Cerebellar nuclear complex (tissue), 1 donor: ENCODE measurements around the gene AHNAK.
"Not testable (repeated sequence)": the region's sequence is repeated elsewhere in the genome, so short reads cannot be mapped to it uniquely, and the experiment has no call there.

ENCODE experiments used
- DNase-seq, 2 experiments: peaks; one replicate each; lab custom pipeline; 2025; lab: John Stamatoyannopoulos, UW

Gene AHNAK

DNA sequence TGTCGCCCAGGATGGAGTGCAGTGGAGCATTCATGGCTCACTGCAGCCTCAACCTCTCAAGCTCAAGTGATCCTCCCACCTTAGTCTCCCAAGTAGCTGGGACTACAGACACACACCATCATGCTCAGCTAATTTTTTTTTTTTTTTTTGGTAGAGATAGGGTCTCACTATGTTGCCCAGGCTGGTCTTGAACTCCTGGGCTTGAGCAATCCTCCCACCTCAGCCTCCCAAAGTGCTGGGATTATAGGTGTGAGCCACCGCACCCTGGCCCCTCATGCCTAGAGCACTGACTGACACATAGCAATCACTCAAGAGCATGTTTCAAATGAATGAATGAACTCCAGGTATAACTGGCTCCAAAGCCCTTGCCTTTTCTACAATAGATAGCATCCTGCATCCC is 3.9 kb upstream of the AHNAK start:
- not testable (repeated sequence) for DNase-seq

DNA sequence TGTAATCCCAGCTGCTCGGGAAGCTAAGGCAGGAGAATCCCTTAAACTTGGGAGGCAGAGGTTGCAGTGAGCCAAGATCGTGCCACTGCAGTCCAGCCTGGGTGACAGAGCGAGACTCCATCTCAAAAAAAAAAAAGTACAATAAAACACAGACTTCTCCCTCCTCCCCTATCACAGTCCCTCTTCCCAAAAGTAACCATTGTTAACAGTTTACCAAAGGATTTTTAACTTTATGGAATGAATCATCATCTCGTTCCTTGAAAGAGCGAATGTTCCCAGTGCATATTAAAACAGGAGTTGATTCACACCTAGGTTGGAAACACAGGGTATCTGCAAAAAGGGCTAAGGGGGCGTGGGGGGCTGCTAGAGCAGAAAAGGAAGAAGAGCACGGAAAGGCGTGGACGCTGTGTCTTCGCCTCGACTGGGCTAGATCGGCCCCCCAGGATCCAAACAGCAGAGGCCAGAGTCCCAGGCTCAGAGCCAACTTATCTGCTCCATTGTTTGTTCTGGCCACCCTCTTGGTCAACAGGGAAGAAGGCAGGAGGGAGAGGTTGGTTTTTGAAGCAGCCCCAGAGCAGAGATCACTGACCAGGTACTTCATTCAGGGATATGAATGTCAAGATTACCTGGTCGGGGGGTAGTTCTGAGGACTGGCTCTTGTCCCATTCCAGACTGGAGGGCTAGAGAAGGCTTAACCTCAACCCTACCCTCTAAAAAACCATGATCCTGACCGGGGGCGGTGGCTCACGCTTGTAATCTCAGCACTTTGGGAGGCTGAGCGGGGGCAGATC is 2.1 kb upstream of the AHNAK start:
- no peak for DNase-seq

DNA sequence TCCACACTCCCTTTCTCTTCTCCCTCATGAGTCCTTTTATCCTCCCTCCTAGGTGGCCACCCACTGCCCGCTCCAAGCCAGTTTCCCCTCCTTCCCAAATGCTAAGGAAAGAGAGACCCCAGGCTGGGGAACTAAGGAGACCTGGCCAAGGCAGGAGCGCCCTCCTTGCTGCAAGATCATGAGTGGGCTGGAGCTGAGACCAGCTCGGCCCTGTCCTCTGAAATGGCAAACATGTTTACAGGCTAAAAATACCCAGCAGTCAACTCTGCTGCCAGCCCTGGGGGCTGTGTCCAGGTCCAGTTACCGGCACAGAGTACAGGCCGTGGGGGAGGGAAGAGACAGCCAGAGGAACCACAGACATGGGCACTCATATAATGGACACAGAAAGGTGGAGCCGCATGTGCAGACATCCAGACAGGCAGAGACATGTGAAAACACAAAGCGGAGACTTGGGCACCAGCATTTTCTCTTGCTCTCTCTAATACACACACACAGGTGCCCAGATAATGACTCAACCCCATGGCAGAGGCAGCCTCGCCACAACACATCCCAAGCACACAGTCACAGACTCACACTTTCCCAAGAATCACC is 1.2 kb upstream of the AHNAK start:
- DNase-seq = no peak

DNA sequence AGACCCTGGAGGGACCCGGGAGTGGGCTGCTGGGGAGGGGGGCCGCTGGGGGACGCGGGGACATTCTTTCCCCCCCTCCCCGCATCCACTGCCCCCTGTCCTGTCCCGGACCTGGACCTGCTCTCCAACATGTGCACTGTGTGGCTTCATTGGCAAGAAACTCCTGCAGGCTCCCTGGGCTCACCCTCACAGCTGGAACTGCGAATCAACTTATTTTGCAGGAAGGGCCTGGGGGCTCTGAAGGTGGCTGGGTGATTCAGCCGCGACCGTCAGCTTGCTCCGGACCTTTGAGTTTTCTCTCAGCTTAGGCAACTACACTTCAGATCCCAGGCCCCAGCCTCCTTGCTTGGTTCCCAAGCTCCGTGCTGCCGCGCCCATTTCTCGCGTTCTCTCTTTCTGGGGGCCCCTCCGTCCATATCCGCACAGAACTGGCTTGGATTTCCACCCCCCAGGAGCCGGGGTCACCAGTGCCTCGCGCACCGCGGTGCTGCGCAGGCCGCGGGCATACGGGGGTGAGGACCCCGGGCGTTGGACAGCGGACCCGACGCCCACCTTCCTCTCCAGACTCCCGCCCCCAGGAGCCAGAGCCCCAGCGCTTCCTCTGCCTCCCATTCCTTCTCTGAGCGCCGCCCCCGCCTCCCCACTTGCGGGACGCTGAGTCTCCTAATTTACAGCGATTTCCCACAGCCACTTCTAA is 471 bp upstream of the AHNAK start:
- DNase-seq = no peak

DNA sequence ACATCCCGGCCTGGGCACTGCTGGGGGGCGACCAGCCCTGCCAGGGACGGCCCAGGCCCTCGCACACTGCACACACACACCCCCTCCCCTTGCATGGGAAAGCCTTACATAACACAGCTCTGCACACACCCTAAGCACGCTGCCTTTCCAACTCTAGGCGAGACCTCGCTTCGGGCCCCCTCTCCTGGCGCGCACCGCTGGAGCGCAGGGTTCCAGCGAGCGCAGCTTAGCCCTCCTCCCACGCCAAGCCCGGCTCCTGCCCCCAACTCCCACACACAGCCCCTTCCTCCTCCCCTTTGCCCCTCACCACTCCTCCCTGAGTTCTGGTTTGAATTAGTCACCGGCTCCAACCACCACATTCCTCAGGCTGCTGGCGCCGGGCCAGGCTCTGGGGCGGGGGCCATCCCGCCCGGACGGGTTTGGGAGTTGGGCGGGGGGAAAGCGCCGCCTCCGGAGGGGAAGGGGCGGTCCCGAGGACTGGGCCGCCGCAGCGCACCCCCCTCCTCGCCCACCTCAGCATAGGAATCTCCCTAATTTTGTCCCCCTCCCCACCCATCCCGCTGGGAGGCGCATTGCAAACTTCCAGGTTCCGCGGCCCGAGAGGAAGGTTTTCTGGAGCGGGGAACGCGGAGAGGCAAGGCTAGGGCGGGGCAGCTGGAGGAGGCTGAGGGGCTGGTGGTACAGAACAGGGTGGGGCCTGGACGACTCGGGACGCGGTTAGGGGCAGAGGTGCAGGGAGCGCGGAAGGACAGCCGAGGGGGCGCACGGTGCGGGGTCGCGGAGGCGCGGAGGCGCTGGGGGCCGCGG is 966 bp downstream of the AHNAK start:
- no peak for DNase-seq

DNA sequence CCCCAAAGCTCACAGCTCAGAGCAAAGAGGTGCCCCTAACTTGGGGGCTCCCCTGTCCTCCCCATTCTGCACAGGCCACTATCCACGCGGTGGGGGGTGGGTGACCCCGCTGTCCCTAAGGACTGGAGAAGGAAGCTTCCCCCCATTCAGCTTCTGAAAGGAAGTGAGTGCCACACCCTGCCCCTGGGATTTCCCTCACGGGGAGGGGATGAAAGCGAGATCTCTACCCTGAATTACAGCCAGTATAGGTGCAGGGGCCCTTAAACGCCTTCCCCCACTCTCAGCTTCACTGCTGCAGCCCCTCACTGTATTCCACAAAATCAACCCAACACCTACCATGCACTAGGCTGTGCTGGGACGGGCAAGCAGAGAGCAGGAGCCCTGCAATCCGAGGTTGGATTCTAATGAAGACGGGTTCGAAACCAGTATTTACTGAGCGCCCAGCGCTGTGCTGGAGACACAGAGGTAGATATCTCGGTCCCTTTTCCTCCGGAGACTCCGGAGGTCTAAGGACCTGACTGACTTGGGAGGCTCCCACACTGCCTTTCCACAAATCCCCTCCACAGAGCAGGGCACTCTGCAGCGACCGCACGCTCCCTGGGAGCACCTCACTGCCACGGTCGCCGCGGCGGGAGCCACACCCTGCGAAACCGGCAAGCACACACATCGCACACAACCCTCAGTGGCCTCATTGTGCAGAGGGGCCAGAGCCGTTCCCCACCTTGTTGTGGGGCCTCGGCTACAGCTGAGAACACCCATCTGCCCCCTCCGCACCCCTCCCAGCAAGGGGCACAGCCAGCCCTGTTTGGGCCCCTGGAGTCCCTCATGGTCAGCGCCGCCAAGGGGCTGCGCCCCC is 1.8 kb downstream of the AHNAK start:
- DNase-seq = no peak

DNA sequence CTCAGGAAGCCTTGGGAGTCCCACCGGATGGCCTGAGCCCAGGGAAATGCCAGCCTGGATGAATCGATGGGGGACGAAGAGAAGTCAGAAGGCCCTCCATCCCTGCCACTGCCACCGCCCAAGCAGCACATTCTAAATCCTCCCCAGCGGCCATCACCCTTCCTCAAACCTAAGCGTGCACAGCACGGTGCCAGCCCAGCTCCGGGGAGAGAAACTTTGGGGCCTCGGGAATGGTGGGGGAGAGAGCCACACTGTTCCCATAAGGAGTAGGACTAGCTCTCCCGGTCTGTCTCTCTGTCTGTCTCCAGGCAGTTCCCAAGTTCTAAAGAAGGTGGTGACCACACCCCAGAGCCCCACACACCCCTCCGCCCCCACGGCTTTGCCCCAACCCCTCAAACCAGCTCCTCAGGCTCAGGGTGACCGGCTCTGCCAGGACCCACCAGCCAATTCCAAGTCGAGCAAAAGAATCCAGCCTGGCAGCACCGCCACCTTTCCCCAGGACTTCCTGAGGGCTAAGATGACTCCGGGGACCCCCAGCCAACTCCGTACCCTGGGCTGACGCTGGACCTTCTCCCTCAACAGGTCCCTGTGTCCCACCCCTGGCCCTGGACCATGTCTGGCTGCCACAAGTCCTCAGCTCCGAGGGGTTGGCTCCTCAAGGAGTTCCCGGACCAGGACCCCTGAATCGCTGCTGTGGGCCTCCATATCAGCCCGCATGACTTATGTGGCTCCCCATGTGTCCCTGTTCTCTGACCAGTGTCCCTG is 2.7 kb downstream of the AHNAK start:
- DNase-seq = no peak

DNA sequence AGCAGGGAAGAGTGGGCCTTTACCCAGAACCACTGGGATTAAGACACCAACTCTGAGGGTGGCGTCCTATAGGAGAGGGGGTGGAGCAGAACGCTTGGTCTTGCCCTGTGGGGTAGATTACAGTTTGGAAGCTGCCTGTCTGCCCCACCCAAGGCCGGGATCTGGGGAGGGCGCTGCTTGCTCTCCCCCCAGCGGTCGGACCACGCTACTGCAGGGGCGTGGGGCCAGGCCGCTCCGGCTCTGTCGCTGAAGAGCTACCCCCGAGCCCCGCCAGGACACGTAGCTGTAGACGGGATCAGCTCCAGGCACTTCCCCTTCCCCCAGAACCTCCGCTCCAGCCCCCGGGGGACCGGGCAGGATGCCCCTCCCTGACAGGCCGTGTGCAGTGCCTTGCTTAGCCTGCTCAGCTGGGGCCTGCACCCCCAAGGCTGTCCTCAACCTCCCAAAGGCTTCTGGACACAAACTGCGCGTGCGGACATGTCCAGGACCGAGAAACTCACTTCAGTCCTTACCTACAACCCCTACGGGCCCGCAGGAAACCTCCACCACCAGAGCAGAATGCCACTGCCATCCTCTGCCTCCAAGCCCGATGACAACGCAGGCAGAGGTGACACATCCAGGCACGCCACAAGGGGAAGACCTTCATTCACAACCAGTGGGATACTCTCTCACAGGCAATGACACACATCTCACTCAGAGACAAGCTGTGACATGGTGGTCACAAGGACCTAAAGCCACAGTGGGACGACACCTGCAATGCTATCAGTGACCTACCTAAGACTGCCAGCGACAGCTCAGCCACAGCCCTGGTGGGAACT is 3.6 kb downstream of the AHNAK start:
- peak in 1 of 2 experiments; percentile 34 for DNase-seq

DNA sequence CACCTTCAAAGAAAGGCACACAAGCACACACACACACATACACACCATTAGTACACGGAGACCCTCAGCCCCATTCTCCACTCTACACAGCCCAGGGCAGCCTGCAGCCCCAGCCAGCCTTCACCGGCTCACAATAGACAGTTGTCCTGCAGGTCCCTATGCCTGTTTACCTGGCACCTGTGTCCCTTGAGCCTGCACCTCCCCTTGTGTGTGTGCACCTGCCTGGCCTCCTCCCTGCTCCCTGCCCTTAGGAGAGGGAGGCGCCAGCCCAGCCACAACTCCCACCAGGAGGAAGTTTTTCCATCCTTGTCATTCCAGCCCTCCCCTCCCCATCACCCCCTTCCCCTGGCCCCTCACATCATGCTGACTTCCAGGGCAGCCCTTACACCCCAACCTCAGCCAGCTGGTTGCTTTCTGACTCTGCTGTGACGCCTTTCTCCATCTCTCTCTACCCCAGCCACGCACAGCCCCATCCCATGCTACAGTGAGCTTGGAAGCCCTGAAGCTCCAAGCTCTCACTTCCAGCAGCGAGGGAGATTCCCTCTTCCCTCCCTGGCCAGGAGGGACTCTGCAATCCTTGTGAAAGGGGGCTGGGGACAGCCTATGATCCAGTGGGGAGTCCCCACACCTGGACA is 4.4 kb downstream of the AHNAK start:
- DNase-seq = no peak

DNA sequence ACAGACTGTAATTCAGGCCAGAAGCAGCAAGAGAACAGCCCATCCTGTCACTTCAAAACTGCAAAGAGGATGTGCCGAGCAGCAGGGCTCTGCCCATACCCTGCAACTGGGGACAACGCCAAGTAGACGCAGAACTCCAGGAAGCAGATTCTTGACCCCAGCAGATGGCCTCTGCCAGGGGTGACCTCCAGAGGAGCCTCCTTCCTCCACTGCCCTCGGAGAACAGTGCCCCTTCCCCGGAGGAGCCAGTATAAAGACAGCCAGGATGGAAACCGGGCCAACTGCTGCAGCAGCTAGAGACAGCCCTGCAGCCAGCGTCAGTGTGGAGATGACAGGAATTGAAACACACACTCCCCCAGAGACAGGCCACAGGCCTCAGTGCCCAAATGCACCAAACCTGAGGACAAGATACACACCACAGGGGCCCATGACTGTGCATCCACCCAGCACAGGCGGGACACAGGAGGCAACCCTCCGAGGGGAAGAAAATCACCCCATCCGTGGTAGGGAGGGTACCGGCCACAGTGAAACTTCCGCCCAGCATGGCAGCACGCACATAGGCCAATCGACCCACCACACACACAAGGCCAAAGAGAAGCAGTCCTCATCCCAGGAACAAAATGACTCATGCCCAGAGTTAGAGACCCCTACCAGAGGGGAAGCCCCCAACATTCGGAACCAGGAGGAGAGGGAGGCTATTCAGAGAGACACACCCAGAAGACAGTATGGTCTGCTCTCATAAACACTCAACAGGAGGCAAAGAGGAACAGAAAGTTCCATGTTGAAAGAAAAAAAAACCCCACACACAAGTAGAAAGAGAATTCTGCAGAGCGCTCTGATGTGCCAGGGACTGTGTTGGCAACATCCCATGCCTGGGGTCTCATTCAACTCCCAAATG is 5.6 kb downstream of the AHNAK start:
- DNase-seq = no peak

DNA sequence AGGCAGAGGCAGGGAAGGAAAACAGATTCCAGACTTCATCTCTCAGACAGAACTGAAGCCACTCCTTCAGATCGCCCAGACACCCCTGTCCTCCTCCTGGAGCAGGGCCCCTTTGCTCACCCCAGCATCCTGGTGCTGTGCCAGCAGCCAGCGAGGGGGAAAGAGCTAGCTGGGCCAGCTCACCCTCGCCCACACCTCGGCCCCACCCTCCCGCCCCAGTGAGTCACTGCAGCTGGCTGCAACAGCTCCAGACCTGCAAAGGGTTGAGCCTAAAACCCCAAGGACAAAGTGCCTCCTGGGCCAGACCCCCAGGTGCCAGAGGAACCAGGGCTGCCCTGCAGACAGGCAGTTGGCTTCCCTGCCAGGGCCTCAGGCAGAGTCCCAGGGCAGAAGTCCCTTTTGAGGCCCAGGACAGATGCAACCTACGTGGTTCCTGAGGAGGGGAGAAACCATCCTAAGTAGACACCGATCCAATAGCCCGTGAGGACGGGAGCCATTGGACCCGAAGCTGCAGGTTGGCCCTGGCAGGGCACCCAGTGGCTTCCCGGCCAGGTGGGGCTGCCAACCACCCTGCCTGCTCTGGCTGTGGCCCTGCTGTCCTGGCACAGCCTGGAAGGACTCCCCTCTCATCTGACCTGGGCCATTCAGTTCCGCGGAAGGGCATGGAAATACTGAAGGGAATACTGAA is 7.2 kb downstream of the AHNAK start:
- DNase-seq = no peak

DNA sequence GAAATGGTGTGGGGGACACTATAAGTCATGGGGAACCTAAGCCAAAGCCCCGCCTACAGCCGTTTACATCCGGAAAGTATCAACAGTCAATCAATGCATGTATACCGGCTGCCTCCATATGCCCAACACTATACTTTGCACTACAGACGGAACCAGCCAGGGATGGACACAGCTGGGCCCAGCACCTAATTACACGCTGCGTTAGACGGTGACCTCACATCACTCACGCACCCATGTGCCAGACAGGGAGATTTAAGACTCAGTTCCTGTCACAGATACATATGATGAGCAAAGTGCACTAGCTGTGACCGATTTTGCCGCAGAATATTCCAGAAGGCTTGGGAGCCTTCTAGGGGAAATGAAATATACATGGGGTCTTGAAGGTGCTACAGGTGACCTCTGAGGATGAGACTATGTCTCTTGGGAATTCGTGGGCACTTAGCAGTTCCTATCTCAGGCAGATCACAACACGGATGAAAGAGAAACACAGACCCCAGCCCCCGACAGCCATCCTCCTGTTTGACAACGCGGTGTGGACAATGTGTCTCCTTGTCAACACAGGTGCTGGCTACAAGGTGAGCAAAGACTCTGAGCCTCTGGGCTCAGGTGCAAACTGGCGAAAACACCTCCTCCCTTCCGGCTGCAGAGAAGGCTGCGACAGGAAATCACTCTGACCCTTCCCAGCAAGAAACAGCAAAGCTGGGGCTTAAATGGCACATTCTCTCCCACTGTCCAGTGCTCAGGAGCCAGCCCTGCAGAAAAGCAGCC is 8.0 kb downstream of the AHNAK start:
- no peak for DNase-seq

DNA sequence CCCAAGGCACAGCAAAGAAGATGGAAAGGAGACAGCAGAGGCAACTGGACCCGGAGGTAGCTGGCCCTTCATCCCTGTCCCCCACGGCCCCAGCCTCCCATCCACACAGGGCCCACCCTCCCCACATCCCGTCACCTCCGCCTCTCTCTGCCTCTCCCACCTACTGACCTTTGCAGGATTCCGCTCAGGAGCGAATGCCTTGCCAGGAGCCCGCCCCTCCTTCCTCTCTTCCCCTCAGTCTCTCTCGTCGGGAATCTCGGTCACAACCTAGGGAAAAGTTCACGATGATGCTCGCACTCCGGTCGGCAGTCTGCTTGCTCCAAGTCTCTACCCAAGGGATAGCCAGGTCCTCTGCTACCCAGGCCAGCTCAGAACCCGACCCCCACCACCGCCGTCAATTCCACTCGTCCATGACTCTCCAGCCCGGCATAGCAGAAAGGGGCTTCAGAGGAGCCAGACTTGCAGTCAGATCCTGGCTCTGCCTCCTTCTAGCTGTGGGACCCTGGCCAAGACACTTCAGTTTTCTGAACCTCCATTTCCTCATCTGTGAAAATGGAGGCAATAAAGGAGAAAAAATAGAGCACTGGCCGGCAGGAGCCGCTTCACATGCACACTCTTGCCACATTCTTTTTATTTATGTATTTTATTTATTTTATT is 10.2 kb downstream of the AHNAK start:
- DNase-seq = no peak

DNA sequence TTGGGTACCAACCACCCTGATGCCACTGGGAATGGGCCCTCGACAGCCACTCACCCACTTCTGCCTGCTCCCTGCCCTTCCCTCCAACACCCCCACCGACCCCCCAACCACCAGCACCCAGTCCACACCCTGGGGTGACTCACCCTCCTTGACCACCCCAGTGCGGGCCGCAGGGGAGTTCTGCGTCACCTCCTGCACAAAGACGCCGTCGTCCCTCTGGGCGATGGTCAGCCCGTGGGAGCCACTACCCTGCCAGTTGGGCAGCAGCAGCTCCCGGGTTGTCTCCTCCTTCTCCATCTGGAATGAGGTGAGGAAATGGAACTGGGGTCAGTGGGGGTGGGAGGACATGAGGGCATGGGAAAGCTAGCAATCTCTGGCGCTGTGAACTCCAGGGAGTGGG is 10.8 kb downstream of the AHNAK start:
- no peak for DNase-seq

DNA sequence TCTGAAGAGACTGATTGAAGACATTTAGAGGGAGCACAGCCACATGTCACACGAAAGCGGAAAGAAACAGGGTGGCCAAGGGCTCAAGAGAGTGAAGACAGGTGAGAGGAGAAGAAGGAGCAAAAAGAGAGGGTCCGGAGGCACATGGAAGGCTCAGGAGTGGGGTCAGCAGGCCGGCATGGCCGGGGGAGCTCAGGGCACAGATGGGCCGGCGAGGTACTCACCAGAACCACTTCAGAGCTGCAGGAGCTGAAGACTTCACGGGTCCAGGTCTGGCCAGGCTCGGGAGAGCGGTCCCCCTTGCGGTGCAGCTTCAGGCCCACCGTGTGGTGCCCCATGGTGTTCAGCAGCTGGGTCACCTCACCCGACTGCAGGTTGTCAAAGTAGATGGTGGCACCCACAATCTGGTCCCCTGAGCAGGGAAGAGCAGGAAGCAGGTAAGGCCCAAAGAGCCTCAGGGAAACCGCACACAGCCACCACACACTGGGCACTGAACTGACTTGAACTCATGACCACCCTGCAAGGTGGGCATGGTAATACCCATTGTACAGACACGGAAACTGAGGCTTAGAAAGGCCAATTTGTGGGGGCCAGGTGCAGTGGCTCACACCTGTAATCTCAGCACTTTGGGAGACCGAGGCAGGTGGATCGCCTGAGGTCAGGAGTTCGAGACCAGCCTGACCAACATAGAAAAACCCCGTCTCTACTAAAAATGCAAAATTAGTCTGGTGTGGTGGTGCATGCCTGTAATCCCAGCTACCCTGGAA is 11.6 kb downstream of the AHNAK start:
- DNase-seq = no peak

DNA sequence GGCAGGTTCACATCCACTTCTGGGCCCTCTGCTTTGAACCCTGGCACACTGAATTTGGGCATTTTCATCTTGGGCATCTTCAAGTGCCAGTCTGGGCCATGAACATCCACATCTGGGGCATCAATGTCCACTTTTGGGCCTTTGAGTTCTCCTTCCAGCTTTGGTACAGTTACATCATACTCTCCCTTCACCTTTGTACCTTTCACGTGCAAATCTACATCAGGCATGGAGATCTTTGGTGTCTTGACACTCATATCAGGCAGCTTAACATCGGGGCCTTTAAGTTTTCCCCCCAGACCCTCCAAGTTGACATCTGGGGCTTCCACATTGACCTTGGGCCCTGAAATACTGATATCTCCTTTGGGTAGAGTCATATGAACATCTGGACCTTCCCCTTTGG is 14.5 kb downstream of the AHNAK start:
- no peak for DNase-seq
